Fibroblast of pulmonary artery (primary cell): Measurements from ENCODE around the gene ZNF511.

Experiments
- DNase-seq: peaks from one replicate; pipeline ENCODE4 v3.0.0-alpha.2; 2010; ENCODE audit warnings: low read depth
- H3K4me3 ChIP-seq: replicated peaks from 2 replicates; pipeline ENCODE4 v1.5.1; 2011; ENCODE audit warnings: low read depth, mild to moderate bottlenecking, control low read depth, low read length, moderate library complexity
- CTCF ChIP-seq: IDR thresholded peaks from 2 replicates; pipeline ENCODE4 v1.5.1; 2011; ENCODE audit warnings: mild to moderate bottlenecking, control low read depth, low read length, inconsistent platforms; ENCODE audit errors: missing control alignments

ZNF511 gene

GRCh38 chr10:133274751-133275683 is 33.7 kb upstream of the ZNF511 start:
- DNase-seq, result no peak
- peak; percentile 1 for TF ChIP-seq CTCF
- no peak overlapping the region for H3K4me3 ChIP-seq

- no peak for TF ChIP-seq CTCF
- H3K4me3 ChIP-seq, result no peak overlapping the region
- no peak for DNase-seq
These were observed 33.0 kb upstream of the ZNF511 start for GRCh38 chr10:133275684-133276092.

- H3K4me3 ChIP-seq, result no peak overlapping the region
- DNase-seq, result no peak
- TF ChIP-seq CTCF, result no peak
These were observed 32.6 kb upstream of the ZNF511 start for GRCh38 chr10:133276100-133276434.

- no peak for TF ChIP-seq CTCF
- H3K4me3 ChIP-seq, result no peak within 1 kb of the TSS
- no peak for DNase-seq
These were observed 32.1 kb upstream of the ZNF511 start, which contains the start of gene ADAM8 for GRCh38 chr10:133276435-133277201. ADAM8 (minus strand) TSS chr10:133276868; CDS start chr10:133276817, 51 bp downstream.

GRCh38 chr10:133277277-133277992 is 31.3 kb upstream of the ZNF511 start:
- no peak overlapping the region for H3K4me3 ChIP-seq
- DNase-seq, result no peak
- no peak for TF ChIP-seq CTCF

GRCh38 chr10:133277993-133278576 is 30.6 kb upstream of the ZNF511 start:
- no peak for TF ChIP-seq CTCF

More at GRCh38 chr10:133277993-133278576, 30.6 kb upstream of the ZNF511 start:
- H3K4me3 ChIP-seq, result no peak overlapping the region
- DNase-seq, result no peak
